ENCODE results near the gene AP3B2.

- no peak for TF ChIP-seq MAX (IDR thresholded peaks at IDR 0.05; ENCODE audit: insufficient read depth, insufficient read length)
- TF ChIP-seq CTCF (IDR thresholded peaks at IDR 0.05; ENCODE audit: extremely low read depth in 1 of 2, insufficient read depth in 1 of 2, low read depth in 1 of 2, low read length in 2 of 2) = no peak
Observed at GRCh38 chr15:82650046-82650670, 59.5 kb downstream of the AP3B2 start.
